HepG2 (cell line): ENCODE results near the gene GFOD1. TPM values are rescaled to one million over a fixed set of nuclear protein-coding genes. Genes with fewer than 3 reads are reported as not detected.

Source experiments
- AHR ChIP-seq: IDR thresholded peaks from 2 replicates; pipeline ENCODE4 v1.6.1; 2018; ENCODE audit warnings: missing genetic modification reagents, missing compliant biosample characterization
- BCLAF1 ChIP-seq: fragments of 450-650 bp; IDR thresholded peaks from 2 replicates; pipeline ENCODE4 v1.6.1; 2017; ENCODE audit warnings: mild to moderate bottlenecking
- HNF4A ChIP-seq: sonication (generic); formaldehyde crosslinking; IDR thresholded peaks from 2 replicates; pipeline ENCODE4 v1.4.0; 2020; ENCODE audit warnings: missing genetic modification reagents
- HNRNPH1 ChIP-seq: fragments of 200-400 bp; formaldehyde crosslinking; optimal IDR thresholded peaks from 2 replicates; pipeline ENCODE3; 2017; ENCODE audit warnings: mild to moderate bottlenecking, low read depth, low read length
- HOXA3 ChIP-seq: sonication (generic); formaldehyde crosslinking; IDR thresholded peaks from 2 replicates; pipeline ENCODE4 v1.5.0; 2020; ENCODE audit warnings: missing genetic modification reagents
- KDM6A ChIP-seq: IDR thresholded peaks from 2 replicates; pipeline ENCODE4 v1.6.1; 2016; ENCODE audit warnings: low read depth
- KLF13 ChIP-seq: sonication (generic); formaldehyde crosslinking; IDR thresholded peaks from 2 replicates; pipeline ENCODE4 v1.4.0; 2020; ENCODE audit warnings: mild to moderate bottlenecking, missing genetic modification reagents
- MAFG ChIP-seq: sonication (generic); formaldehyde crosslinking; IDR thresholded peaks from 2 replicates; pipeline ENCODE4 v1.5.1; 2020; ENCODE audit warnings: mild to moderate bottlenecking, missing genetic modification reagents
- MBD4 ChIP-seq: IDR thresholded peaks from 2 replicates; pipeline ENCODE4 v1.6.1; 2012; ENCODE audit warnings: low read length, inconsistent platforms, borderline replicate concordance
- MNT ChIP-seq: fragments of 450-650 bp; IDR thresholded peaks from 2 replicates; pipeline ENCODE4 v1.6.1; 2016
- REL ChIP-seq: sonication (generic); formaldehyde crosslinking; conservative IDR thresholded peaks from 2 replicates; pipeline ENCODE4 v1.8.0; 2022; ENCODE audit warnings: mild to moderate bottlenecking, missing genetic modification reagents, moderate library complexity
- RNF219 ChIP-seq: sonication (generic); formaldehyde crosslinking; IDR thresholded peaks from 2 replicates; pipeline ENCODE4 v1.5.0; 2020; ENCODE audit warnings: mild to moderate bottlenecking, missing genetic modification reagents
- SOX6 ChIP-seq, 2 experiments: fragments of 450-650 bp in 1 of 2; sonication (generic) in 1 of 2; formaldehyde crosslinking in 1 of 2; IDR thresholded peaks; 2 replicates each; pipeline versions ENCODE4 v1.4.0 to v1.6.1; 2017 to 2020; ENCODE audit warnings: antibody characterized with exemption in 1 of 2, mild to moderate bottlenecking in 1 of 2, missing genetic modification reagents in 1 of 2
- TBX2 ChIP-seq: sonication (generic); formaldehyde crosslinking; IDR thresholded peaks from 2 replicates; pipeline ENCODE4 v1.5.0; 2020; ENCODE audit warnings: missing genetic modification reagents, mild to moderate bottlenecking, borderline replicate concordance
- THRA ChIP-seq: sonication (generic); formaldehyde crosslinking; IDR thresholded peaks from 2 replicates; pipeline ENCODE4 v1.4.0; 2020; ENCODE audit warnings: missing genetic modification reagents, borderline replicate concordance
- ZBTB8A ChIP-seq: sonication (generic); formaldehyde crosslinking; IDR thresholded peaks from 2 replicates; pipeline ENCODE4 v1.4.0; 2020; ENCODE audit warnings: mild to moderate bottlenecking, low read depth, missing genetic modification reagents, borderline replicate concordance
- ZNF331 ChIP-seq: sonication (generic); formaldehyde crosslinking; IDR thresholded peaks from 2 replicates; pipeline ENCODE4 v1.4.0; 2020; ENCODE audit warnings: missing genetic modification reagents
- polyA plus RNA-seq, 8 experiments: library from polyadenylated mRNA; depleted of rRNA in 3 of 8; stranded (reverse) in 7 of 8; unstranded in 1 of 8; fragments of >200 nt; fragmentation: Illumina TruSeq in 4 of 8; extraction: Trizol in 4 of 8; gene quantifications; 2 replicates each; pipeline versions ENCODE4 v1.2.1 to v1.2.3, GENCODE V29; 2011 to 2016; ENCODE audit warnings: low read depth in 4 of 8, missing spikeins in 1 of 8, mixed read lengths in 1 of 8; ENCODE audit not compliant: insufficient read depth in 1 of 8
- total RNA-seq, 5 experiments: library from RNA; depleted of rRNA; stranded (reverse); fragments of >200 nt; fragmentation: Illumina TruSeq; extraction: Trizol; gene quantifications; 2 replicates each; pipeline ENCODE4 v1.2.3, GENCODE V29; 2016; ENCODE audit warnings: low read depth in 1 of 5
- TF ChIP-seq, protein P1 (sequence below): sonication (generic); formaldehyde crosslinking; IDR thresholded peaks from 2 replicates; pipeline ENCODE4 v1.4.0; 2020; ENCODE audit warnings: missing genetic modification reagents

Gene GFOD1
- total and polyA plus RNA-seq, 2 of the 13 experiments (the other 11 are each of a cell fraction or from before 2014, with no cell fraction given) = 1.9 to 6.4 TPM

- no peak for TF ChIP-seq BCLAF1
- peak; percentile 61; the same call in 1 of the 2 replicates for TF ChIP-seq TBX2 (CRISPR knock-in tag)
- no peak for TF ChIP-seq HNRNPH1
- TF ChIP-seq ZNF331 (CRISPR knock-in tag) = no peak; the same call in 1 of the 2 replicates
- TF ChIP-seq MBD4 = 0 out of 2 replicates have a peak, but pooled peaks have one; percentile 7
- peak; percentile 81 for TF ChIP-seq HNF4A (CRISPR knock-in tag)
- TF ChIP-seq KDM6A (CRISPR knock-in tag) = 0 out of 2 replicates have a peak, but pooled peaks have one; percentile 39
- no peak for TF ChIP-seq KLF13
- no peak for TF ChIP-seq HOXA3 (CRISPR knock-in tag)
- TF ChIP-seq SOX6 (IDR thresholded peaks at IDR 0.05) = no peak
- peak; percentile 61; the same call in 1 of the 2 replicates for TF ChIP-seq SOX6 (CRISPR knock-in tag; IDR thresholded peaks at IDR 0.05)
- TF ChIP-seq ZBTB8A (CRISPR knock-in tag) = no peak
- TF ChIP-seq, protein P1, sequence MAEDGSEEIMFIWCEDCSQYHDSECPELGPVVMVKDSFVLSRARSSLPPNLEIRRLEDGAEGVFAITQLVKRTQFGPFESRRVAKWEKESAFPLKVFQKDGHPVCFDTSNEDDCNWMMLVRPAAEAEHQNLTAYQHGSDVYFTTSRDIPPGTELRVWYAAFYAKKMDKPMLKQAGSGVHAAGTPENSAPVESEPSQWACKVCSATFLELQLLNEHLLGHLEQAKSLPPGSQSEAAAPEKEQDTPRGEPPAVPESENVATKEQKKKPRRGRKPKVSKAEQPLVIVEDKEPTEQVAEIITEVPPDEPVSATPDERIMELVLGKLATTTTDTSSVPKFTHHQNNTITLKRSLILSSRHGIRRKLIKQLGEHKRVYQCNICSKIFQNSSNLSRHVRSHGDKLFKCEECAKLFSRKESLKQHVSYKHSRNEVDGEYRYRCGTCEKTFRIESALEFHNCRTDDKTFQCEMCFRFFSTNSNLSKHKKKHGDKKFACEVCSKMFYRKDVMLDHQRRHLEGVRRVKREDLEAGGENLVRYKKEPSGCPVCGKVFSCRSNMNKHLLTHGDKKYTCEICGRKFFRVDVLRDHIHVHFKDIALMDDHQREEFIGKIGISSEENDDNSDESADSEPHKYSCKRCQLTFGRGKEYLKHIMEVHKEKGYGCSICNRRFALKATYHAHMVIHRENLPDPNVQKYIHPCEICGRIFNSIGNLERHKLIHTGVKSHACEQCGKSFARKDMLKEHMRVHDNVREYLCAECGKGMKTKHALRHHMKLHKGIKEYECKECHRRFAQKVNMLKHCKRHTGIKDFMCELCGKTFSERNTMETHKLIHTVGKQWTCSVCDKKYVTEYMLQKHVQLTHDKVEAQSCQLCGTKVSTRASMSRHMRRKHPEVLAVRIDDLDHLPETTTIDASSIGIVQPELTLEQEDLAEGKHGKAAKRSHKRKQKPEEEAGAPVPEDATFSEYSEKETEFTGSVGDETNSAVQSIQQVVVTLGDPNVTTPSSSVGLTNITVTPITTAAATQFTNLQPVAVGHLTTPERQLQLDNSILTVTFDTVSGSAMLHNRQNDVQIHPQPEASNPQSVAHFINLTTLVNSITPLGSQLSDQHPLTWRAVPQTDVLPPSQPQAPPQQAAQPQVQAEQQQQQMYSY = no peak
- TF ChIP-seq AHR = no peak
- no peak for TF ChIP-seq MNT
- TF ChIP-seq REL = no peak
- TF ChIP-seq RNF219 = no peak
- TF ChIP-seq THRA (CRISPR knock-in tag) = 0 out of 2 replicates have a peak, but pooled peaks have one; percentile 7
- TF ChIP-seq MAFG = no peak
These were observed 3.2 kb downstream of the GFOD1 start (continued) for GRCh38 chr6:13484138-13484708.
